Measurements from ENCODE around the gene CYP2R1.

- TF ChIP-seq TAF1 (IDR thresholded peaks at IDR 0.05; ENCODE audit: low read depth), result no peak
- TF ChIP-seq CEBPB (IDR thresholded peaks at IDR 0.05), result no peak
Observed at GRCh38 chr11:14904745-14905103, 12.7 kb upstream of the CYP2R1 start.

All from Ishikawa (cell line).